A549 (cell line): ENCODE results near the gene CNDP1. TPM values are rescaled to one million over a fixed set of nuclear protein-coding genes. Genes with fewer than 3 reads are reported as not detected.

Source experiments
- ATAC-seq, 2 experiments: fragments of 200-7000 bp in 1 of 2; fragments of >200 bp in 1 of 2; cut with Nextera tagmentation in 1 of 2; cut with Tn5 transposase in 1 of 2; 3 replicates each; pipeline versions ENCODE4 v1.8.0 to v1.9.1; 2018 to 2020; ENCODE audit warnings: mild to moderate bottlenecking in 1 of 2, moderate library complexity in 1 of 2
- CTCF ChIA-PET: fragments of 300-600 bp; sonication (Branson Sonifier 250); formaldehyde crosslinking; extraction: SDS; loops from one replicate; lab custom pipeline; 2021; ENCODE audit warnings: antibody characterized with exemption, inconsistent platforms; lab: Yijun Ruan, JAX
- POLR2A ChIA-PET: fragments of 350-600 bp; formaldehyde crosslinking; extraction: SDS; loops from one replicate; lab custom pipeline; 2021; ENCODE audit warnings: antibody characterized with exemption, inconsistent platforms; lab: Yijun Ruan, JAX
- DNase-seq, 2 experiments: peaks; one replicate each; pipeline versions ENCODE4 v3.0.0 to v3.0.0-alpha.2; 2011 to 2016; ENCODE audit warnings: low read depth in 1 of 2, low spot score in 1 of 2
- FAIRE-seq: peaks from 2 replicates; lab custom pipeline; 2011; peaks lifted over from hg19 to GRCh38; lab: Jason Lieb, UNC
- H3K27ac ChIP-seq, 2 experiments: fragments of >200 bp; sonication (Bioruptor Twin); formaldehyde crosslinking; 3 replicates each; pipeline ENCODE4 v1.5.1; 2016 to 2017
- H3K4me1 ChIP-seq: fragments of >200 bp; sonication (Bioruptor Twin); formaldehyde crosslinking; 3 replicates; pipeline ENCODE4 v1.6.1; 2016
- H3K4me2 ChIP-seq: fragments of >200 bp; sonication (Bioruptor Twin); formaldehyde crosslinking; 3 replicates; pipeline ENCODE4 v1.6.1; 2016
- H3K4me3 ChIP-seq: fragments of >200 bp; sonication (Bioruptor Twin); formaldehyde crosslinking; 3 replicates; pipeline ENCODE4 v1.5.1; 2016
- H3K9me3 ChIP-seq: fragments of >200 bp; sonication (Bioruptor Twin); formaldehyde crosslinking; 3 replicates; pipeline ENCODE4 v1.6.1; 2016
- BHLHE40 ChIP-seq: IDR thresholded peaks from 2 replicates; pipeline ENCODE4 v1.6.1; 2012; ENCODE audit warnings: low read depth, low read length, inconsistent platforms
- CEBPB ChIP-seq, 2 experiments: fragments of >200 bp in 1 of 2; sonication (Bioruptor Twin) in 1 of 2; formaldehyde crosslinking in 1 of 2; IDR thresholded peaks; 2 replicates each; pipeline ENCODE4 v1.6.1; 2012 to 2016
- CTCF ChIP-seq: fragments of >200 bp; sonication (Bioruptor Twin); formaldehyde crosslinking; IDR thresholded peaks from 3 replicates; pipeline ENCODE4 v1.5.1; 2016
- EHF ChIP-seq: fragments of 250-450 bp; sonication (Bioruptor Pico); IDR thresholded peaks from 2 replicates; pipeline ENCODE4 v1.5.0; 2020; ENCODE audit warnings: mild to moderate bottlenecking
- EHMT2 ChIP-seq: fragments of 200-600 bp; sonication (generic); IDR thresholded peaks from 2 replicates; pipeline ENCODE4 v1.6.1; 2016; ENCODE audit warnings: antibody characterized with exemption, low read depth, mild to moderate bottlenecking, moderate library complexity
- ESRRA ChIP-seq: fragments of 150-350 bp; IDR thresholded peaks from 2 replicates; pipeline ENCODE4 v1.6.1; 2014; ENCODE audit warnings: mild to moderate bottlenecking, low read length, borderline replicate concordance
- FOSB ChIP-seq: fragments of 250-450 bp; sonication (Bioruptor Pico); IDR thresholded peaks from 2 replicates; pipeline ENCODE4 v1.5.0; 2020; ENCODE audit warnings: mild to moderate bottlenecking, moderate library complexity
- FOXS1 ChIP-seq: fragments of 250-450 bp; sonication (Bioruptor Pico); IDR thresholded peaks from 2 replicates; pipeline ENCODE4 v1.5.0; 2020; ENCODE audit warnings: mild to moderate bottlenecking, moderate library complexity
- HDAC2 ChIP-seq: fragments of 200-600 bp; sonication (generic); IDR thresholded peaks from 2 replicates; pipeline ENCODE4 v1.6.1; 2016
- HOXA7 ChIP-seq: fragments of 250-450 bp; sonication (Bioruptor Pico); IDR thresholded peaks from 2 replicates; pipeline ENCODE4 v1.5.0; 2020; ENCODE audit warnings: mild to moderate bottlenecking, moderate library complexity
- HOXB5 ChIP-seq: fragments of 250-450 bp; sonication (Bioruptor Pico); IDR thresholded peaks from 2 replicates; pipeline ENCODE4 v1.5.0; 2020; ENCODE audit warnings: mild to moderate bottlenecking, moderate library complexity
- JUN ChIP-seq, 2 experiments: fragments of >200 bp; sonication (Bioruptor Twin); formaldehyde crosslinking; IDR thresholded peaks; 2 replicates in 1 of 2; 3 replicates in 1 of 2; pipeline ENCODE4 v1.6.1; 2016 to 2017
- JUNB ChIP-seq: fragments of >200 bp; sonication (Bioruptor Twin); formaldehyde crosslinking; IDR thresholded peaks from 2 replicates; pipeline ENCODE4 v1.6.1; 2016
- KDM1A ChIP-seq: fragments of 200-600 bp; sonication (generic); IDR thresholded peaks from 2 replicates; pipeline ENCODE4 v1.6.1; 2016; ENCODE audit warnings: low read depth, mild to moderate bottlenecking
- MAFK ChIP-seq: fragments of 450-650 bp; IDR thresholded peaks from 2 replicates; pipeline ENCODE4 v1.6.1; 2014; ENCODE audit not compliant: partially characterized antibody
- MAX ChIP-seq: IDR thresholded peaks from 2 replicates; pipeline ENCODE4 v1.6.1; 2012
- MAZ ChIP-seq: fragments of 150-350 bp; IDR thresholded peaks from 2 replicates; pipeline ENCODE4 v1.6.1; 2014; ENCODE audit warnings: antibody characterized with exemption, low read depth, low read length, borderline replicate concordance
- MYC ChIP-seq: IDR thresholded peaks from 2 replicates; pipeline ENCODE4 v1.6.1; 2012; ENCODE audit warnings: mild to moderate bottlenecking, inconsistent platforms, low read length, improper control_type of control experiment, borderline replicate concordance
- NFE2L2 ChIP-seq: fragments of 150-350 bp; conservative IDR thresholded peaks from 2 replicates; pipeline ENCODE4 v1.6.1; 2014; ENCODE audit warnings: low read length
- NPAS2 ChIP-seq: fragments of 250-450 bp; sonication (Bioruptor Pico); IDR thresholded peaks from 2 replicates; pipeline ENCODE4 v1.8.0; 2022; ENCODE audit warnings: mild to moderate bottlenecking, moderate library complexity, borderline replicate concordance
- NR3C1 ChIP-seq: fragments of >200 bp; sonication (Bioruptor Twin); formaldehyde crosslinking; IDR thresholded peaks from 3 replicates; pipeline ENCODE4 v1.6.1; 2017
- PBX3 ChIP-seq: IDR thresholded peaks from 2 replicates; pipeline ENCODE4 v1.6.1; 2012
- RARB ChIP-seq: fragments of 250-450 bp; sonication (Bioruptor Pico); IDR thresholded peaks from 2 replicates; pipeline ENCODE4 v1.8.0; 2021; ENCODE audit warnings: mild to moderate bottlenecking, moderate library complexity
- RCOR1 ChIP-seq: fragments of 150-350 bp; IDR thresholded peaks from 2 replicates; pipeline ENCODE4 v1.6.1; 2014; ENCODE audit warnings: antibody characterized with exemption, low read length, low read depth
- REST ChIP-seq: fragments of 200-600 bp; sonication (generic); IDR thresholded peaks from 2 replicates; pipeline ENCODE4 v1.6.1; 2016; ENCODE audit warnings: antibody characterized with exemption, mild to moderate bottlenecking, moderate library complexity
- RNF2 ChIP-seq: fragments of 200-600 bp; sonication (generic); IDR thresholded peaks from 2 replicates; pipeline ENCODE4 v1.6.1; 2016; ENCODE audit warnings: low read depth, mild to moderate bottlenecking, antibody characterized with exemption, moderate library complexity, borderline replicate concordance
- SMC3 ChIP-seq: fragments of >200 bp; sonication (Bioruptor Twin); formaldehyde crosslinking; IDR thresholded peaks from 3 replicates; pipeline ENCODE4 v1.6.1; 2018; ENCODE audit warnings: inconsistent platforms
- SREBF2 ChIP-seq: fragments of 450-650 bp; IDR thresholded peaks from 2 replicates; pipeline ENCODE4 v1.6.1; 2014; ENCODE audit warnings: mild to moderate bottlenecking, moderate library complexity
- TFCP2L1 ChIP-seq: fragments of 250-450 bp; sonication (Bioruptor Pico); IDR thresholded peaks from 2 replicates; pipeline ENCODE4 v1.5.0; 2021; ENCODE audit warnings: mild to moderate bottlenecking
- ZFP36 ChIP-seq: fragments of 450-650 bp; IDR thresholded peaks from 2 replicates; pipeline ENCODE4 v1.6.1; 2014; ENCODE audit warnings: borderline replicate concordance; ENCODE audit not compliant: partially characterized antibody
- ZNF302 ChIP-seq: fragments of 250-450 bp; sonication (Bioruptor Pico); IDR thresholded peaks from 2 replicates; pipeline ENCODE4 v1.9.0; 2021; ENCODE audit warnings: inconsistent platforms, mild to moderate bottlenecking, moderate library complexity
- ZSCAN20 ChIP-seq: fragments of 250-450 bp; sonication (Bioruptor Pico); IDR thresholded peaks from 2 replicates; pipeline ENCODE4 v1.8.0; 2022; ENCODE audit warnings: mild to moderate bottlenecking, moderate library complexity
- WGBS: methylation state at CpG from one replicate; pipeline ENCODE4 v1.1.6; 2017; ENCODE audit errors: missing lambda C conversion rate; 5-methylcytosine and 5-hydroxymethylcytosine counted together
- polyA plus RNA-seq, 4 experiments: library from polyadenylated mRNA; depleted of rRNA in 3 of 4; stranded (reverse); fragments of >200 nt; fragmentation: RNase III in 1 of 4; extraction: RNeasy Plus Mini Kit Qiagen cat#74134 plus additional on column Dnase treatment in 1 of 4; gene quantifications; 2 replicates in 3 of 4; 3 replicates in 1 of 4; pipeline ENCODE4 v1.2.3, GENCODE V29; 2011 to 2017

Gene CNDP1
- polyA plus RNA-seq, 2 of the 4 experiments (the other 2 are of a cell fraction), result 0.16 TPM; not detected in 1

- DNase-seq (no peak), ATAC-seq (no peak), FAIRE-seq (no peak)
- H3K4me2 ChIP-seq, result no peak overlapping the region
- POLR2A ChIA-PET, result no interaction called here
- TF ChIP-seq MAFK (no peak), FOXS1 (CRISPR knock-in tag) (no peak), NR3C1 (no peak), FOSB (no peak), ESRRA (no peak), KDM1A (no peak), EHF (CRISPR knock-in tag) (no peak), RARB (no peak), RNF2 (no peak), TFCP2L1 (CRISPR knock-in tag) (no peak), HOXB5 (CRISPR knock-in tag) (no peak), MAX (no peak), HDAC2 (no peak), ZSCAN20 (CRISPR knock-in tag) (no peak), EHMT2 (no peak), RCOR1 (no peak), NPAS2 (CRISPR knock-in tag) (no peak), SREBF2 (no peak), NFE2L2 (no peak)
- 80% methylated on average over 9 of the region's 9 CpGs for WGBS
- no peak overlapping the region for H3K4me3 ChIP-seq
- no peaks in the 10 kb centered on the region for H3K9me3 ChIP-seq
- no peaks in the 10 kb centered on the region for H3K4me1 ChIP-seq
- CTCF ChIA-PET, result no interaction called here
- H3K27ac ChIP-seq, result no peak overlapping the region
Measured at GRCh38 chr18:74626049-74626874, 92.0 kb downstream of the CNDP1 start.

- POLR2A ChIA-PET, result no interaction called here
- 95% methylated on average over 6 of the region's 6 CpGs for WGBS
Measured at GRCh38 chr18:74630804-74631203, 96.5 kb downstream of the CNDP1 start.

More at GRCh38 chr18:74630804-74631203, 96.5 kb downstream of the CNDP1 start:
- Histone ChIP-seq H3K27ac (no peak overlapping the region), H3K4me3 (no peak overlapping the region), H3K9me3 (no peaks in the 10 kb centered on the region), H3K4me2 (no peak overlapping the region), H3K4me1 (no peaks in the 10 kb centered on the region)
- ATAC-seq (no peak), DNase-seq (no peak), FAIRE-seq (no peak)
- CTCF ChIA-PET, result no interaction called here
- TF ChIP-seq BHLHE40 (no peak), PBX3 (no peak), JUNB (no peak), JUN (IDR thresholded peaks at IDR 0.05) (no peak), ZFP36 (no peak), HDAC2 (no peak), MYC (no peak), CEBPB (IDR thresholded peaks at IDR 0.05) (no peak), ZNF302 (CRISPR knock-in tag) (no peak), NR3C1 (no peak), REST (no peak), KDM1A (no peak), SMC3 (no peak), MAZ (no peak), HOXA7 (CRISPR knock-in tag) (no peak), RARB (no peak), MAX (no peak), CTCF (no peak), RCOR1 (no peak), ZSCAN20 (CRISPR knock-in tag) (no peak)
